H1 (cell line): ENCODE measurements around the gene ASPRV1.

Experiments
- BACH1 ChIP-seq: IDR thresholded peaks from 2 replicates; pipeline ENCODE4 v1.6.1; 2012; ENCODE audit warnings: low read length, improper control_type of control experiment
- CTCF ChIP-seq, 3 experiments: IDR thresholded peaks; 1 replicate in 2 of 3; 2 replicates in 1 of 3; pipeline versions ENCODE4 v1.5.1 to v1.6.1; 2011; ENCODE audit warnings: low read length in 3 of 3, mild to moderate bottlenecking in 3 of 3, inconsistent platforms in 2 of 3, low read depth in 1 of 3, moderate library complexity in 1 of 3; ENCODE audit not compliant: insufficient read depth in 1 of 3; ENCODE audit errors: control extremely low read depth in 1 of 3
- EZH2 ChIP-seq: fragments of 200-600 bp; sonication (generic); IDR thresholded peaks from 2 replicates; pipeline ENCODE4 v1.7.1; 2012; ENCODE audit warnings: low read depth, mild to moderate bottlenecking, moderate library complexity, low read length, inconsistent platforms; ENCODE audit not compliant: severe bottlenecking
- FOSL1 ChIP-seq: IDR thresholded peaks from 2 replicates; pipeline ENCODE4 v1.6.1; 2011; ENCODE audit warnings: mild to moderate bottlenecking, low read depth, low read length, moderate library complexity; ENCODE audit not compliant: insufficient read depth
- JUND ChIP-seq: IDR thresholded peaks from 2 replicates; pipeline ENCODE4 v1.6.1; 2011; ENCODE audit warnings: mild to moderate bottlenecking, improper control_type of control experiment, low read length
- POLR2A ChIP-seq, 2 experiments: IDR thresholded peaks; 1 replicate in 1 of 2; 2 replicates in 1 of 2; pipeline ENCODE4 v1.6.1; 2011; ENCODE audit warnings: low read depth in 2 of 2, low read length in 2 of 2, mild to moderate bottlenecking in 2 of 2; ENCODE audit errors: control extremely low read depth in 1 of 2
- POLR2AphosphoS5 ChIP-seq: IDR thresholded peaks from 2 replicates; pipeline ENCODE4 v1.6.1; 2011; ENCODE audit warnings: low read depth, low read length
- SIN3A ChIP-seq, 2 experiments: IDR thresholded peaks in 1 of 2; conservative IDR thresholded peaks in 1 of 2; 2 replicates each; pipeline ENCODE4 v1.6.1; 2011 to 2012; ENCODE audit warnings: low read length in 2 of 2, improper control_type of control experiment in 1 of 2, low read depth in 1 of 2, mild to moderate bottlenecking in 1 of 2
- TCF12 ChIP-seq: IDR thresholded peaks from 2 replicates; pipeline ENCODE4 v1.6.1; 2011; ENCODE audit warnings: low read depth, mild to moderate bottlenecking, low read length

GRCh38 chr2:69972822-69973221, 11.4 kb upstream of the ASPRV1 start:
- TF ChIP-seq CTCF (IDR thresholded peaks at IDR 0.05; ENCODE audit: control extremely low read depth in 1 of 3, insufficient read depth in 1 of 3, low read depth in 1 of 3, low read length in 3 of 3) (no peak), JUND (no peak), BACH1 (no peak), TCF12 (no peak), POLR2A (IDR thresholded peaks at IDR 0.05; ENCODE audit: control extremely low read depth in 1 of 2, low read depth in 2 of 2, low read length in 2 of 2) (no peak), POLR2AphosphoS5 (no peak), EZH2 (no peak), SIN3A (conservative IDR thresholded peaks at IDR 0.05 in 1 of 2, IDR thresholded peaks at IDR 0.05 in 1 of 2; ENCODE audit: low read depth in 1 of 2, low read length in 2 of 2) (no peak), FOSL1 (no peak)
